HEK293 (cell line): ENCODE measurements around the gene PLXNA2.

Experiments used
- CTCF ChIA-PET: fragments of 350-600 bp; formaldehyde crosslinking; extraction: SDS; loops from one replicate; lab custom pipeline; 2021; ENCODE audit warnings: antibody characterized with exemption; lab: Yijun Ruan, JAX
- POLR2A ChIA-PET: fragments of 300-600 bp; formaldehyde crosslinking; extraction: SDS; loops from one replicate; lab custom pipeline; 2020; ENCODE audit warnings: antibody characterized with exemption, inconsistent platforms; lab: Yijun Ruan, JAX
- H3K27ac ChIP-seq: fragments of 200-500 bp; sonication (Bioruptor generic); 2 replicates; pipeline ENCODE4 v1.5.1; 2014; ENCODE audit warnings: low read depth, low read length, control low read depth, inconsistent platforms; ENCODE audit errors: extremely low read depth
- H3K36me3 ChIP-seq, 2 experiments: fragments of 200-500 bp in 1 of 2; sonication (Bioruptor generic) in 1 of 2; 1 replicate in 1 of 2; 2 replicates in 1 of 2; pipeline ENCODE4 v1.5.1; 2014 to 2017; ENCODE audit warnings: inconsistent platforms in 2 of 2, low read length in 2 of 2; ENCODE audit not compliant: control insufficient read depth in 2 of 2, insufficient read depth in 1 of 2
- H3K4me1 ChIP-seq: fragments of 200-500 bp; sonication (Bioruptor generic); 2 replicates; pipeline ENCODE4 v1.5.1; 2014; ENCODE audit warnings: mild to moderate bottlenecking, low read length, inconsistent platforms; ENCODE audit not compliant: control insufficient read depth, insufficient read depth
- H3K4me3 ChIP-seq: 2 replicates; pipeline ENCODE4 v1.5.1; 2011; ENCODE audit warnings: low read depth, mild to moderate bottlenecking, control low read depth, low read length, moderate library complexity
- H3K9me3 ChIP-seq: fragments of 200-500 bp; sonication (Bioruptor generic); 2 replicates; pipeline ENCODE4 v1.5.1; 2014; ENCODE audit warnings: low read depth, low read length, inconsistent platforms; ENCODE audit not compliant: control insufficient read depth, insufficient read depth
- FEZF1 ChIP-seq: fragments of 450-650 bp; formaldehyde crosslinking; IDR thresholded peaks from 2 replicates; pipeline ENCODE4 v1.5.1; 2016; ENCODE audit warnings: missing biosample characterization, missing genetic modification characterization
- GFI1B ChIP-seq: fragments of 450-650 bp; formaldehyde crosslinking; IDR thresholded peaks from 2 replicates; pipeline ENCODE4 v1.5.1; 2016; ENCODE audit warnings: missing biosample characterization, missing genetic modification characterization
- GLIS2 ChIP-seq: fragments of 450-650 bp; formaldehyde crosslinking; IDR thresholded peaks from 2 replicates; pipeline ENCODE4 v1.5.1; 2016; ENCODE audit warnings: missing biosample characterization, missing genetic modification characterization
- IKZF3 ChIP-seq: fragments of 450-650 bp; IDR thresholded peaks from 2 replicates; pipeline ENCODE4 v1.5.0; 2018; ENCODE audit warnings: missing biosample characterization, mild to moderate bottlenecking, missing genetic modification characterization, moderate library complexity
- KLF10 ChIP-seq: fragments of 450-650 bp; IDR thresholded peaks from 2 replicates; pipeline ENCODE4 v1.5.1; 2018; ENCODE audit warnings: missing biosample characterization, mild to moderate bottlenecking, missing genetic modification characterization
- KLF9 ChIP-seq: fragments of 450-650 bp; formaldehyde crosslinking; IDR thresholded peaks from 2 replicates; pipeline ENCODE4 v1.5.1; 2016; ENCODE audit warnings: missing biosample characterization, missing genetic modification characterization, low read depth
- ZBTB17 ChIP-seq: fragments of 450-650 bp; formaldehyde crosslinking; IDR thresholded peaks from 2 replicates; pipeline ENCODE4 v1.5.1; 2016; ENCODE audit warnings: missing biosample characterization, missing genetic modification characterization
- ZNF112 ChIP-seq: fragments of 450-650 bp; formaldehyde crosslinking; IDR thresholded peaks from 2 replicates; pipeline ENCODE4 v1.5.0; 2017; ENCODE audit warnings: missing biosample characterization, missing genetic modification characterization
- ZNF140 ChIP-seq: fragments of 450-650 bp; formaldehyde crosslinking; IDR thresholded peaks from 2 replicates; pipeline ENCODE4 v1.5.1; 2016; ENCODE audit warnings: missing biosample characterization, missing genetic modification characterization
- ZNF146 ChIP-seq: fragments of 450-650 bp; formaldehyde crosslinking; IDR thresholded peaks from 2 replicates; pipeline ENCODE4 v1.5.1; 2016; ENCODE audit warnings: missing biosample characterization, missing genetic modification characterization
- ZNF239 ChIP-seq: fragments of 450-650 bp; formaldehyde crosslinking; IDR thresholded peaks from 2 replicates; pipeline ENCODE4 v1.5.1; 2016; ENCODE audit warnings: missing biosample characterization, missing genetic modification characterization
- ZNF266 ChIP-seq: fragments of 450-650 bp; formaldehyde crosslinking; IDR thresholded peaks from 2 replicates; pipeline ENCODE4 v1.5.1; 2016; ENCODE audit warnings: missing biosample characterization, missing genetic modification characterization, low read depth
- ZNF292 ChIP-seq: fragments of 450-650 bp; formaldehyde crosslinking; IDR thresholded peaks from 2 replicates; pipeline ENCODE4 v1.5.1; 2016; ENCODE audit warnings: low read depth, missing biosample characterization, missing genetic modification characterization, borderline replicate concordance
- ZNF366 ChIP-seq: fragments of 450-650 bp; formaldehyde crosslinking; conservative IDR thresholded peaks from 2 replicates; pipeline ENCODE4 v1.5.1; 2016; ENCODE audit warnings: missing biosample characterization, missing genetic modification characterization
- ZNF549 ChIP-seq: fragments of 450-650 bp; IDR thresholded peaks from 2 replicates; pipeline ENCODE4 v1.5.1; 2018; ENCODE audit warnings: missing biosample characterization, missing genetic modification characterization, mild to moderate bottlenecking, inconsistent platforms, moderate library complexity
- ZNF560 ChIP-seq: fragments of 450-650 bp; formaldehyde crosslinking; IDR thresholded peaks from 2 replicates; pipeline ENCODE4 v1.5.1; 2017; ENCODE audit warnings: missing biosample characterization, missing genetic modification characterization, borderline replicate concordance
- ZNF596 ChIP-seq: fragments of 450-650 bp; IDR thresholded peaks from 2 replicates; pipeline ENCODE4 v1.5.0; 2018; ENCODE audit warnings: missing biosample characterization, mild to moderate bottlenecking, missing genetic modification characterization, moderate library complexity
- ZNF664 ChIP-seq: fragments of 450-650 bp; formaldehyde crosslinking; IDR thresholded peaks from 2 replicates; pipeline ENCODE4 v1.5.1; 2016; ENCODE audit warnings: missing biosample characterization, missing genetic modification characterization
- TF ChIP-seq, protein P1 (sequence below): fragments of 450-650 bp; formaldehyde crosslinking; IDR thresholded peaks from 2 replicates; pipeline ENCODE4 v1.5.1; 2016; ENCODE audit warnings: missing biosample characterization, missing genetic modification characterization
- TF ChIP-seq, protein P2 (sequence below): fragments of 450-650 bp; formaldehyde crosslinking; IDR thresholded peaks from 2 replicates; pipeline ENCODE4 v1.5.1; 2016; ENCODE audit warnings: missing biosample characterization, missing genetic modification characterization
- TF ChIP-seq, protein P3 (sequence below): fragments of 450-650 bp; formaldehyde crosslinking; IDR thresholded peaks from 2 replicates; pipeline ENCODE4 v1.5.1; 2016; ENCODE audit warnings: missing biosample characterization, missing genetic modification characterization
- TF ChIP-seq, protein P4 (sequence below): fragments of 450-650 bp; formaldehyde crosslinking; IDR thresholded peaks from 2 replicates; pipeline ENCODE4 v1.5.1; 2016; ENCODE audit warnings: missing biosample characterization, missing genetic modification characterization

Gene PLXNA2

DNA sequence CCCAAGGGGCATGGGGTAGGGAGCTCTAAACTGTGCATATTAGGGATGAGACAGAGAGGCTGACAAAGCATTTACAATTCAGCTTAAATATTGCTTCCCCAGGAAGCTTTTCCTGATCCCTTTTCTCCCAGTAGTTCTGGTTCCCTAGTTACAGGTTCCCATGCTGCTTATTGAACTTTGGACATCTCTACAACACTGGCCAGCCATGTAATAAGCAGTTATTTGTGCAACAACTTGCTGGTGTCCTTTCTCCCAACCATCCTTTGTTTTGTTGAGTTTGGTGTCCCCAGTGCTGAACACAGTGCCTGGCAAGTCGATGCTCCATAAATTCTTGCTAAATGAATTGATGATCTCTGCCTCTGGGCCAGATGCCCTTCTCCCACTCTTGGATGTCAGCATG is 80.6 kb downstream of the PLXNA2 start:
- Histone ChIP-seq H3K27ac (no peak overlapping the region), H3K36me3 (no peaks in the 10 kb centered on the region), H3K4me1 (no peaks in the 10 kb centered on the region), H3K4me3 (no peak overlapping the region), H3K9me3 (no peaks in the 10 kb centered on the region)
- ChIA-PET CTCF (interaction anchor here (0.9 to 3.0 kb wide), 2 partner anchors 31 to 75 kb away, joined by 3 to 8 read pairs; no protein-coding TSS in a partner anchor), POLR2A (no interaction called here)
- TF ChIP-seq ZNF366 (tag by site-specific recombination) (no peak), GFI1B (tag by site-specific recombination) (no peak), ZNF549 (tag by site-specific recombination) (no peak), KLF10 (tag by site-specific recombination) (no peak)

DNA sequence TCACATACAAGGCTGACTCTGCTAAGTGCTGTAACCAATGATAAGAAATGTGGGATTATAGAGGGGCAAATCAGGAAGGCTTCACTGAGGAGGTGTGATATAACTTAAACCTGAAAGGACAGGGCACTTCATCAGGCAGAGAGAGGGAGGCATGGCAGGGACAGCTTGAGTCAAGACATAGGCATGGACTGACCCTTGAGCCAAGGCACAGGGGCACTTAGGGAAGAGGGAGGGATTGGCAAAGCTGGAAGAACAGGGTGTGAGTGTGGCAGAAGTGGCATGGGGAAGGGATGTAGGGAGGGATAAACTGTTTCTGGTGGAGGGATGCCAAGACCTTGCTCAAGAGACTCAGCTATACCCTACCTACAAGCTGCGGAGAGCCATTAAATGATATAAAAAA is 81.3 kb downstream of the PLXNA2 start:
- Histone ChIP-seq H3K4me3 (no peak overlapping the region), H3K4me1 (0 out of 2 replicates have a peak, but pooled peaks cover 3% of the 10 kb centered on the region), H3K27ac (no peak overlapping the region), H3K36me3 (no peaks in the 10 kb centered on the region), H3K9me3 (no peaks in the 10 kb centered on the region)
- POLR2A ChIA-PET = no interaction called here
- CTCF ChIA-PET = interaction anchor here (0.9 to 3.0 kb wide), 3 partner anchors 31 to 82 kb away, joined by 3 to 8 read pairs (median 3); no protein-coding TSS in a partner anchor
- TF ChIP-seq IKZF3 = no peak
- no peak for TF ChIP-seq ZNF266 (tag by site-specific recombination)
- TF ChIP-seq, protein P1, sequence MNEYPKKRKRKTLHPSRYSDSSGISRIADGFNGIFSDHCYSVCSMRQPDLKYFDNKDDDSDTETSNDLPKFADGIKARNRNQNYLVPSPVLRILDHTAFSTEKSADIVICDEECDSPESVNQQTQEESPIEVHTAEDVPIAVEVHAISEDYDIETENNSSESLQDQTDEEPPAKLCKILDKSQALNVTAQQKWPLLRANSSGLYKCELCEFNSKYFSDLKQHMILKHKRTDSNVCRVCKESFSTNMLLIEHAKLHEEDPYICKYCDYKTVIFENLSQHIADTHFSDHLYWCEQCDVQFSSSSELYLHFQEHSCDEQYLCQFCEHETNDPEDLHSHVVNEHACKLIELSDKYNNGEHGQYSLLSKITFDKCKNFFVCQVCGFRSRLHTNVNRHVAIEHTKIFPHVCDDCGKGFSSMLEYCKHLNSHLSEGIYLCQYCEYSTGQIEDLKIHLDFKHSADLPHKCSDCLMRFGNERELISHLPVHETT (tag by site-specific recombination) = no peak
- no peak for TF ChIP-seq GLIS2 (tag by site-specific recombination)
- TF ChIP-seq FEZF1 (tag by site-specific recombination) = no peak
- TF ChIP-seq, protein P2, sequence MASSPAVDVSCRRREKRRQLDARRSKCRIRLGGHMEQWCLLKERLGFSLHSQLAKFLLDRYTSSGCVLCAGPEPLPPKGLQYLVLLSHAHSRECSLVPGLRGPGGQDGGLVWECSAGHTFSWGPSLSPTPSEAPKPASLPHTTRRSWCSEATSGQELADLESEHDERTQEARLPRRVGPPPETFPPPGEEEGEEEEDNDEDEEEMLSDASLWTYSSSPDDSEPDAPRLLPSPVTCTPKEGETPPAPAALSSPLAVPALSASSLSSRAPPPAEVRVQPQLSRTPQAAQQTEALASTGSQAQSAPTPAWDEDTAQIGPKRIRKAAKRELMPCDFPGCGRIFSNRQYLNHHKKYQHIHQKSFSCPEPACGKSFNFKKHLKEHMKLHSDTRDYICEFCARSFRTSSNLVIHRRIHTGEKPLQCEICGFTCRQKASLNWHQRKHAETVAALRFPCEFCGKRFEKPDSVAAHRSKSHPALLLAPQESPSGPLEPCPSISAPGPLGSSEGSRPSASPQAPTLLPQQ (tag by site-specific recombination) = no peak
- TF ChIP-seq, protein P3, sequence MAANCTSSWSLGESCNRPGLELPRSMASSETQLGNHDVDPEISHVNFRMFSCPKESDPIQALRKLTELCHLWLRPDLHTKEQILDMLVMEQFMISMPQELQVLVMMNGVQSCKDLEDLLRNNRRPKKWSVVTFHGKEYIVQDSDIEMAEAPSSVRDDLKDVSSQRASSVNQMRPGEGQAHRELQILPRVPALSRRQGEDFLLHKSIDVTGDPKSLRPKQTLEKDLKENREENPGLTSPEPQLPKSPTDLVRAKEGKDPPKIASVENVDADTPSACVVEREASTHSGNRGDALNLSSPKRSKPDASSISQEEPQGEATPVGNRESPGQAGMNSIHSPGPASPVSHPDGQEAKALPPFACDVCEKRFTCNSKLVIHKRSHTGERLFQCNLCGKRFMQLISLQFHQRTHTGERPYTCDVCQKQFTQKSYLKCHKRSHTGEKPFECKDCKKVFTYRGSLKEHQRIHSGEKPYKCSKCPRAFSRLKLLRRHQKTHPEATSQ (tag by site-specific recombination) = no peak

DNA sequence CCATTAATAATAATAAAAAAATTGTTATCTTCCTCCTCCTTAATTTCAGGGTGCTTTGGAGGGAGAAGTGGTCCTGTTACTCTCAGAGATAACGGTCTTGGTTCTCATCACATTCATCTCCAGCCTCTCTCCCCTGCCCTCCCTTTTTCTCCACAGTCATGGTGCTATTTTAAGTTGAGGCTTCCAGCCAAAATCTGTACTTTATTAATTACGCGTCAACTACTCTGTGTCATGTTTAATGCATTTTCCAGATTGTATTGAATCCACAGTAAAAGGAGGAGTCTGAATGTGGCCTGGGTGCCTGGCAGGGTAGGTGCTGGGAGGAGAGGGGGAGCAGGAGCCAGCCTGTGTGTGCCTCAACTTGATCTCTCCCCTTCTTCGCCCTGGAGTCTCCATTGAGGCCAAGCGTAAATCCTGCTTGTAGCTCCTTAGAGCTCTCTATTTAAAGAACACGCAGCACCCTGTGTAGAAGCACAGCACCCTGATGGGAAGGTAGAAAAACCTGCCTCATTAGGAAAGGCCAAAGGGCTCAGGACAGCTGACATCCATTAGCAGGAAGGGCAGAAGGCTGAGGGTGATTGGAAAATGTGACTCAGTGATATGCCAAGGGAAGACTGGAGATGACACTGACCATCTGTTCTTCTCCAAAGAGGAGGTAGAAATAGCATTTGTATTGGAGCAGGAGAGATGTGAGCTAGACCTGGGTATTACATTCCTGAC is 82.4 kb downstream of the PLXNA2 start:
- TF ChIP-seq ZNF146 (tag by site-specific recombination) (no peak), ZNF292 (no peak), ZNF112 (tag by site-specific recombination) (no peak), IKZF3 (no peak), ZNF140 (tag by site-specific recombination) (no peak), ZBTB17 (no peak), ZNF239 (no peak), KLF9 (tag by site-specific recombination) (no peak), ZNF664 (no peak), ZNF596 (tag by site-specific recombination) (no peak), ZNF560 (tag by site-specific recombination) (no peak)
- TF ChIP-seq, protein P4, sequence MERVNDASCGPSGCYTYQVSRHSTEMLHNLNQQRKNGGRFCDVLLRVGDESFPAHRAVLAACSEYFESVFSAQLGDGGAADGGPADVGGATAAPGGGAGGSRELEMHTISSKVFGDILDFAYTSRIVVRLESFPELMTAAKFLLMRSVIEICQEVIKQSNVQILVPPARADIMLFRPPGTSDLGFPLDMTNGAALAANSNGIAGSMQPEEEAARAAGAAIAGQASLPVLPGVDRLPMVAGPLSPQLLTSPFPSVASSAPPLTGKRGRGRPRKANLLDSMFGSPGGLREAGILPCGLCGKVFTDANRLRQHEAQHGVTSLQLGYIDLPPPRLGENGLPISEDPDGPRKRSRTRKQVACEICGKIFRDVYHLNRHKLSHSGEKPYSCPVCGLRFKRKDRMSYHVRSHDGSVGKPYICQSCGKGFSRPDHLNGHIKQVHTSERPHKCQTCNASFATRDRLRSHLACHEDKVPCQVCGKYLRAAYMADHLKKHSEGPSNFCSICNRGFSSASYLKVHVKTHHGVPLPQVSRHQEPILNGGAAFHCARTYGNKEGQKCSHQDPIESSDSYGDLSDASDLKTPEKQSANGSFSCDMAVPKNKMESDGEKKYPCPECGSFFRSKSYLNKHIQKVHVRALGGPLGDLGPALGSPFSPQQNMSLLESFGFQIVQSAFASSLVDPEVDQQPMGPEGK = no peak
- POLR2A ChIA-PET = no interaction called here
- Histone ChIP-seq H3K4me3 (no peak overlapping the region), H3K36me3 (no peaks in the 10 kb centered on the region), H3K4me1 (0 out of 2 replicates have a peak, but pooled peaks cover 3% of the 10 kb centered on the region), H3K9me3 (no peaks in the 10 kb centered on the region), H3K27ac (no peak overlapping the region)
- CTCF ChIA-PET = interaction anchor here (0.7 to 3.0 kb wide), 4 partner anchors 21 to 140 kb away, joined by 3 to 8 read pairs (median 6); no protein-coding TSS in a partner anchor
